Suprapubic skin (tissue), 4 donors: Measurements from ENCODE around the gene STK24. TPM values are rescaled to one million over a fixed set of nuclear protein-coding genes. Genes with fewer than 3 reads are reported as not detected.

Experiments
- DNase-seq, 2 donors: peaks; one replicate each; pipeline ENCODE4 v3.0.0-alpha.2; 2019; ENCODE audit warnings: low spot score in 2 of 2
- H3K27ac ChIP-seq: fragments of 200-600 bp; sonication (generic); one replicate; pipeline ENCODE4 v1.5.1; 2019
- H3K27me3 ChIP-seq: fragments of 200-600 bp; sonication (generic); one replicate; pipeline ENCODE4 v1.5.1; 2019
- H3K36me3 ChIP-seq: fragments of 200-600 bp; sonication (generic); one replicate; pipeline ENCODE4 v1.5.1; 2019
- H3K4me1 ChIP-seq: fragments of 200-600 bp; sonication (generic); one replicate; pipeline ENCODE4 v1.5.1; 2019
- H3K4me3 ChIP-seq: fragments of 200-600 bp; sonication (generic); one replicate; pipeline ENCODE4 v1.5.1; 2019; ENCODE audit warnings: mild to moderate bottlenecking
- H3K9me3 ChIP-seq: fragments of 200-600 bp; sonication (generic); one replicate; pipeline ENCODE4 v1.5.1; 2019
- EP300 ChIP-seq: sonication (generic); formaldehyde crosslinking; IDR thresholded peaks from one replicate; pipeline ENCODE4 v1.6.1; 2017; ENCODE audit warnings: antibody characterized with exemption
- POLR2A ChIP-seq, 2 donors: fragments of 450-650 bp; IDR thresholded peaks; one replicate each; pipeline ENCODE4 v1.6.1; 2017; ENCODE audit warnings: antibody characterized with exemption in 2 of 2, mild to moderate bottlenecking in 2 of 2, moderate library complexity in 2 of 2
- POLR2AphosphoS5 ChIP-seq, 3 donors: sonication (generic); formaldehyde crosslinking; IDR thresholded peaks; one replicate each; pipeline ENCODE4 v1.6.1; 2017; ENCODE audit warnings: antibody characterized with exemption in 3 of 3
- WGBS: methylation state at CpG from one replicate; pipeline ENCODE4 v1.1.5; 2018; 5-methylcytosine and 5-hydroxymethylcytosine counted together
- total RNA-seq, 4 donors: library from RNA; depleted of rRNA; stranded (reverse); fragments of >200 nt; gene quantifications; one replicate each; pipeline ENCODE4 v1.1.0, GENCODE V29; 2016
- TF ChIP-seq, protein P1 (sequence below), 2 donors: fragments of 200-600 bp in 1 of 2; fragments of 450-650 bp in 1 of 2; sonication (generic) in 1 of 2; IDR thresholded peaks; one replicate each; pipeline ENCODE4 v1.5.1; 2016 to 2019; ENCODE audit warnings: antibody characterized with exemption in 2 of 2, mild to moderate bottlenecking in 1 of 2, moderate library complexity in 1 of 2

The STK24 gene
- total RNA-seq, 4 donors from 2014 or later = 132 to 200 (median 176) TPM

- DNase-seq = peak; percentile 90 to 94
- H3K4me3 ChIP-seq = peak overlapping the region; percentile 2
- H3K27ac ChIP-seq = peak overlapping the region; percentile 88
- H3K9me3 ChIP-seq = no peaks in the 10 kb centered on the region
- H3K4me1 ChIP-seq = peaks cover 83% of the 10 kb centered on the region
- no peaks in the 10 kb centered on the region for H3K27me3 ChIP-seq
- TF ChIP-seq POLR2A (IDR thresholded peaks at IDR 0.05) (no peak), EP300 (no peak), POLR2AphosphoS5 (IDR thresholded peaks at IDR 0.05) (peak; percentile 2 to 90 (median 89))
- 17% methylated on average over 21 of the region's 21 CpGs for WGBS
- peaks cover 11% of the 10 kb centered on the region for H3K36me3 ChIP-seq
These were observed 92.4 kb downstream of the STK24 start for GRCh38 chr13:98484289-98485219.

- DNase-seq = peak in 1 of 2 donors; percentile 57
- H3K9me3 ChIP-seq = no peaks in the 10 kb centered on the region
- peak overlapping the region; percentile 2 for H3K4me3 ChIP-seq
- peaks cover 81% of the 10 kb centered on the region for H3K4me1 ChIP-seq
- WGBS = 61% methylated on average over 14 of the region's 14 CpGs
- no peaks in the 10 kb centered on the region for H3K27me3 ChIP-seq
- TF ChIP-seq, protein P1, sequence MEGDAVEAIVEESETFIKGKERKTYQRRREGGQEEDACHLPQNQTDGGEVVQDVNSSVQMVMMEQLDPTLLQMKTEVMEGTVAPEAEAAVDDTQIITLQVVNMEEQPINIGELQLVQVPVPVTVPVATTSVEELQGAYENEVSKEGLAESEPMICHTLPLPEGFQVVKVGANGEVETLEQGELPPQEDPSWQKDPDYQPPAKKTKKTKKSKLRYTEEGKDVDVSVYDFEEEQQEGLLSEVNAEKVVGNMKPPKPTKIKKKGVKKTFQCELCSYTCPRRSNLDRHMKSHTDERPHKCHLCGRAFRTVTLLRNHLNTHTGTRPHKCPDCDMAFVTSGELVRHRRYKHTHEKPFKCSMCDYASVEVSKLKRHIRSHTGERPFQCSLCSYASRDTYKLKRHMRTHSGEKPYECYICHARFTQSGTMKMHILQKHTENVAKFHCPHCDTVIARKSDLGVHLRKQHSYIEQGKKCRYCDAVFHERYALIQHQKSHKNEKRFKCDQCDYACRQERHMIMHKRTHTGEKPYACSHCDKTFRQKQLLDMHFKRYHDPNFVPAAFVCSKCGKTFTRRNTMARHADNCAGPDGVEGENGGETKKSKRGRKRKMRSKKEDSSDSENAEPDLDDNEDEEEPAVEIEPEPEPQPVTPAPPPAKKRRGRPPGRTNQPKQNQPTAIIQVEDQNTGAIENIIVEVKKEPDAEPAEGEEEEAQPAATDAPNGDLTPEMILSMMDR (IDR thresholded peaks at IDR 0.05) = no peak
- peak overlapping the region; percentile 88 for H3K27ac ChIP-seq
- H3K36me3 ChIP-seq = peaks cover 8% of the 10 kb centered on the region
These were observed 93.2 kb downstream of the STK24 start for GRCh38 chr13:98483601-98484288.

DNA sequence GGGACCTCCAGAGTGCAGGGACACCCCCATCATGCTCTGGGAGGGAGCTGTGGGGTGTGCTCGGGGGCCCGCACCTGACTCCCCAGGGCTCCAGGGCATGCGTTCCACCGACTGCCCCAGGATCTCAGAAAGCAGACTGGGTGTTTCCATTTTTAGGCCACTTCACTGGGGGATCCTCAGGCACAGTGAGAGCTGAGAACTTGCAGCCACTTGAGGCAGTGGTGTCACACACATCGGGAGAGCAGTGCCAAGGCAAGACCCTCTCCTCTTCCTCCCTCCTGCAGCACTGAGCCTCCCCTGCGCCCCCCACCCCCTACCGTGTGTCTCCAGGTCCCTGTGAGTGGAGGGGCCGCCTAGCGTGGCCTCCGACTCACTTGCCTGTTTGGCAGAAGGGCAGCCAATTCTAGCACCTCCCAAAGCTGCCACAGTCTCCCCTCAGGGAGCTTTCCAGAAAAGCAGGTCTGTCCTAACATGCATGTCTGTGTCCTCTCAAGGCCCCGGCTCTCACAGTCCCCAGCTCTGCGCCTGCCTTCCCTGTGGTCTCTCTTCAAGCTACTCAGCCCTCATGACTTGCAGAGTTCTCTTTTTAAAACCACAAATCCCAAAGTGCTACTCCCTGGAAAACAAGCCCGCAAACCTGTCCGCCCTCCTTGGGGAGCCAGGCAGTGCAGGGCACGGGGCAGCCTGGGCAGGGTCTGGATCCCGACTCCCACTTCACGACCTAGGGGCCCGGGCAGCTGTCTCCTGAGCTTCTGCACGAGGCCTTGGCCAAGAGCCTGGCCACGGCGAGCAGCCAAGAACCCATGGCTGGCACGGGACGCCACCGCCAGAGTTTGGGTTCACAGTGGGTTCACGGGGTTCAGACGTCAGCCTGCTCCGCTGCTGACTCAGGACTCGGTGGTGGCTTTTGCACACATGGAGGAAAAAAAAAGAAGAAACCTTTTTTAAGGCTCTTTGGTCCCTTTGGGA, 94.1 kb downstream of the STK24 start:
- 56% methylated on average over 16 of the region's 28 CpGs for WGBS
- H3K4me1 ChIP-seq = peaks cover 79% of the 10 kb centered on the region

DNA sequence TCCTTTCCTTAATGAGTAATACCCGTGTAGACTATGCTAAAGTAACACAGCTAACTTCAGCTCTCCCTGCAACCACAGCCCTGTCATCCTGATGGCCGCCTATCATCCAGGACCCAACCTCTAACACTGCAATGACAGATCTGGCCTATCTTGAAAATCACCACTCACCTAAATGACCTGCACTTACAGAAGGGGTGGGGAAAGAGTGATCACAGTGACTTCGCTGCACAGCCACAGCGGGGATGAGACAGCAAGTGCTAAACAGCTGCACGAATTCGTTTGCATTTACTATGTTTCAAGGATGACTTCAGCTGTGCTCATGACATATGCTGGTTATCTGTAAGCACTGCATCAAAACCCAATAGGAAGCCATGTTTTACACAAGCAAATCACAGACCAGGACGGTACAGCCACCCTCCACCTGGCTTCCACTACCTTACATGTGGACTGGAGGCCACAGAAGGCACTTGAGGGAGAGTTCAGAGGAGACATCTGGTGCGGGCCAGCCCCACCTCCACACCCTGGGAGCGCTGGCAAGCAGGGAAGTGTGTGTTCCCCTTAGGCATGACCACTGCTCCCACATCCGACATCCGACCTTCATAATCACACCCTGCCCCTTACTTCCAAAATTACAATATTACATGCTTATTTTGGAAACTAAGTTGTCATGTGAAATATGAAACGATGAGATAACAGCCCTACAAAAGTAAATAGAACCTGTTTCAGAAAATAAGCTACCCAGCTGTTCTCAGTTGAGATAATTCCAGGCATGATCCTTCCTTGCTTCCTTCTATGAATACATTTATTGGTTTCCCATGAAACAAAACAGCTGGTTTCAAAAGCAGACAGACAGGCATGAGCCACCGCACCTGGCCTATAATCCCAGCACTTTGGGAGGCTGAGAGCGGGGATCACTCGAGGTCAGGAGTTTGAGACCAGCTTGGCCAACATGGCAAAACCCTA, 95.7 kb downstream of the STK24 start:
- peaks cover 8% of the 10 kb centered on the region for H3K36me3 ChIP-seq
- H3K9me3 ChIP-seq = no peaks in the 10 kb centered on the region
- TF ChIP-seq POLR2A (IDR thresholded peaks at IDR 0.05) (no peak), POLR2AphosphoS5 (IDR thresholded peaks at IDR 0.05) (no peak)
- TF ChIP-seq, protein P1 (IDR thresholded peaks at IDR 0.05) = no peak
- no peak overlapping the region for H3K27ac ChIP-seq
- peak in 1 of 2 donors; percentile 57 for DNase-seq
- H3K4me3 ChIP-seq = no peak overlapping the region
- H3K4me1 ChIP-seq = peaks cover 77% of the 10 kb centered on the region
- WGBS = 82% methylated on average over 14 of the region's 15 CpGs
- no peaks in the 10 kb centered on the region for H3K27me3 ChIP-seq

More for the DNA sequence above, 94.1 kb downstream of the STK24 start:
- no peak overlapping the region for H3K4me3 ChIP-seq
- no peaks in the 10 kb centered on the region for H3K27me3 ChIP-seq
- TF ChIP-seq EP300 (no peak), POLR2AphosphoS5 (IDR thresholded peaks at IDR 0.05) (no peak), POLR2A (IDR thresholded peaks at IDR 0.05) (no peak)
- TF ChIP-seq, protein P1 (IDR thresholded peaks at IDR 0.05) = no peak
- H3K27ac ChIP-seq = peak overlapping the region; percentile 88
- peaks cover 8% of the 10 kb centered on the region for H3K36me3 ChIP-seq
- peak in 1 of 2 donors; percentile 83 for DNase-seq
- H3K9me3 ChIP-seq = no peaks in the 10 kb centered on the region
